NCI-H1105 (cell line): ENCODE measurements around the gene DEFB128.

ENCODE experiments used
- DNase-seq: peaks from one replicate; lab custom pipeline; 2025; lab: John Stamatoyannopoulos, UW

Gene DEFB128

GRCh38 chr20:152131-152530 lies 37.4 kb downstream of the DEFB128 start:
- no peak for DNase-seq

DNA sequence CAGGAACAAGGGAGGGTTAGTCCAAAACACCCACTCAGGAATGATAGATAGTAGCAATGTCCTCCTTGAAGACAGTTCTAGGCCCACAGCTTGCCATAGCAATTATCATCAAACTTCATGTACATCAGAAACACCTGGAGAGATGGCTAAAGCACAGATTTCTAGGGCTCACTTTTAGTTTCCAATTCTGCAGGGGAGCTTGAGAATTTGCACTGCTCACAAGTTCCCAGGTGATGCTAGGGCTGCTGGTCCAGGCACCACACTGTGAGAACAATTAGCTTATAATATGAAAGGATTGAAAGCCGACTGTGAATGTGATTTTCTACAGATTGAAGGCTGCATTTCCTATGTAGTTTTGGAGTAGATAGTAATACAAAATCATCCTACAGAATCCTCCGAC lies 43.6 kb downstream of the DEFB128 start:
- no peak for DNase-seq

DNA sequence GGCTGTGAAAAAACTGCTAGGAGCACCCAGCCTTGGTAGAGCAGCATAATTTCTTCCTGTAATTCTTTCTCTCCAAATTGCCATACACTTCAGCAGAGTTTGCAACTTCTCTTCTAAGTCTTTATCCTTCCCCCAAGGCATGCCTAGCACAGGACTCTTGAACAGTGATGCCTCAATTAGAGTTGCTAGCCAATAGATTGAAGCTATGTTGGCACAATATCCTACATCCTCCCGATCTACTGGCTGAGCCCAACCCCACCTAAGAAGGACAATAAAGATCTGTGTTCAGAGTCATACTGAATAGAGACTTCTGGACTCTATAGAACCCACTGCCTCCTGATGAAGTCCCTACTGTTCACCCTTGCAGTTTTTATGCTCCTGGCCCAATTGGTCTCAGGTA lies 47.2 kb downstream of the DEFB128 start, which contains the start of gene DEFB126:
Gene DEFB126, plus strand, starts transcription at position 301 of the 400 bp plus-strand sequence. Its CDS starts 39 bp downstream, at position 340.
- no peak for DNase-seq
